ENCODE results near the gene TPST2. TPM values are rescaled to one million over a fixed set of nuclear protein-coding genes. Genes with fewer than 3 reads are reported as not detected.

The TPST2 gene
- total and polyA plus RNA-seq, 3 donors from 2014 or later, result 32.8 to 218 (median 169) TPM

DNA sequence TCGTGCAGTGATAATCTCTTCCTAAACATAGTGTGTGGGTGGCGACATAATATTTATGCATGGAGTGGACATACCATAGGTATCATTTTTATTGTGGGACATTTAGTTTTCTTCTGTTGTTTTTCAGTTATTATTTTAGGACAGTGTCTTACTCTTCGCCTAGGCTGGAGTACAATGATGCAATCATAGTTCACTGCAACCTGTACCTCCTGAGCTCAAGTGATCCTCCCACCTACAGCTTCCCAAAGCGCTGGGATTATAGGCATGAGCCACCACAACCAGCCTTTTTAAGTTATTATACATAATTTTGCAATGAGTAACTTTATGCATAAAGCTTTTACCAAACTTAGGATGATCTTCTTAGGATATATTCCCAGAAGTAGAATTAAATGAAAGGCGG lies 103.5 kb downstream of the TPST2 start:
- WGBS, 2 donors, result 72 to 82% methylated on average over 5 of the region's 5 CpGs
- no peak overlapping the region for H3K27ac ChIP-seq
- no peak for TF ChIP-seq POLR2A (IDR thresholded peaks at IDR 0.05)
- TF ChIP-seq, protein P1, sequence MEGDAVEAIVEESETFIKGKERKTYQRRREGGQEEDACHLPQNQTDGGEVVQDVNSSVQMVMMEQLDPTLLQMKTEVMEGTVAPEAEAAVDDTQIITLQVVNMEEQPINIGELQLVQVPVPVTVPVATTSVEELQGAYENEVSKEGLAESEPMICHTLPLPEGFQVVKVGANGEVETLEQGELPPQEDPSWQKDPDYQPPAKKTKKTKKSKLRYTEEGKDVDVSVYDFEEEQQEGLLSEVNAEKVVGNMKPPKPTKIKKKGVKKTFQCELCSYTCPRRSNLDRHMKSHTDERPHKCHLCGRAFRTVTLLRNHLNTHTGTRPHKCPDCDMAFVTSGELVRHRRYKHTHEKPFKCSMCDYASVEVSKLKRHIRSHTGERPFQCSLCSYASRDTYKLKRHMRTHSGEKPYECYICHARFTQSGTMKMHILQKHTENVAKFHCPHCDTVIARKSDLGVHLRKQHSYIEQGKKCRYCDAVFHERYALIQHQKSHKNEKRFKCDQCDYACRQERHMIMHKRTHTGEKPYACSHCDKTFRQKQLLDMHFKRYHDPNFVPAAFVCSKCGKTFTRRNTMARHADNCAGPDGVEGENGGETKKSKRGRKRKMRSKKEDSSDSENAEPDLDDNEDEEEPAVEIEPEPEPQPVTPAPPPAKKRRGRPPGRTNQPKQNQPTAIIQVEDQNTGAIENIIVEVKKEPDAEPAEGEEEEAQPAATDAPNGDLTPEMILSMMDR (IDR thresholded peaks at IDR 0.05), result no peak

GRCh38 chr22:26485806-26486390 lies 104.0 kb downstream of the TPST2 start:
- Histone ChIP-seq H3K4me3 (no peak overlapping the region), H3K27me3 (no peaks in the 10 kb centered on the region), H3K4me1 (peaks cover 30% of the 10 kb centered on the region), H3K27ac (no peak overlapping the region), H3K9me3 (no peaks in the 10 kb centered on the region), H3K36me3 (ENCODE audit: low read depth, missing control alignments) (no peaks in the 10 kb centered on the region)
- intact Hi-C loops (cut with DNase I; ENCODE audit: low total_unique reads), result no loop called here
- DNase-seq, result no peak
- TF ChIP-seq, protein P1 (IDR thresholded peaks at IDR 0.05), result no peak
- TF ChIP-seq POLR2A (IDR thresholded peaks at IDR 0.05), result no peak
- WGBS, 2 donors, result 53 to 76% methylated on average over 3 of the region's 3 CpGs

More for the DNA sequence above, 103.5 kb downstream of the TPST2 start:
- no peaks in the 10 kb centered on the region for H3K9me3 ChIP-seq
- no peak overlapping the region for H3K4me3 ChIP-seq
- peaks cover 28% of the 10 kb centered on the region for H3K4me1 ChIP-seq
- H3K36me3 ChIP-seq (ENCODE audit: low read depth, missing control alignments), result no peaks in the 10 kb centered on the region
- no peak for DNase-seq
- intact Hi-C loops (cut with DNase I; ENCODE audit: low total_unique reads), result no loop called here
- H3K27me3 ChIP-seq, result no peaks in the 10 kb centered on the region

GRCh38 chr22:26485013-26485412 lies 104.9 kb downstream of the TPST2 start:
- H3K27ac ChIP-seq, result no peak overlapping the region
- intact Hi-C loops (cut with DNase I; ENCODE audit: low total_unique reads), result no loop called here
- DNase-seq, result no peak
- WGBS, 2 donors, result 49% methylated on average over 7 of the region's 7 CpGs
- peaks cover 39% of the 10 kb centered on the region for H3K4me1 ChIP-seq
- H3K9me3 ChIP-seq, result no peaks in the 10 kb centered on the region
- H3K36me3 ChIP-seq (ENCODE audit: low read depth, missing control alignments), result no peaks in the 10 kb centered on the region
- no peak overlapping the region for H3K4me3 ChIP-seq
- H3K27me3 ChIP-seq, result no peaks in the 10 kb centered on the region
- TF ChIP-seq POLR2A (IDR thresholded peaks at IDR 0.05), result no peak
- TF ChIP-seq, protein P1 (IDR thresholded peaks at IDR 0.05), result no peak

DNA sequence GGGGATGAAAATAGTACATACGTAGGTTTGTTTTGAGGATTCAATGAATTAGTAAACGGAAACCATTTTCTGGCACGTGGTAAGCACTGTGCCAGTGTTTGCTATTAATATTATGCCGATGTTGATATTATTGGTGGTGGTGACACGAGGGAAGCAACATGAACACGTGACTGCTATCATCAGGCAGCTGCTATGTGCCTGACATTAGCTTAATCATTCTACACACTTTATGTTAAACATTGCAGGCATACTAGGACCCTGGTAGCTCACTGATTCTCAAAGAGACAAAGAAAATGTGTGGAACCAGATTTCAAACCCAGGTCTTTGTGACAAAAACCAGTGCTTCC lies 105.6 kb downstream of the TPST2 start:
- DNase-seq, result no peak
- H3K36me3 ChIP-seq (ENCODE audit: low read depth, missing control alignments), result no peaks in the 10 kb centered on the region
- TF ChIP-seq POLR2A (IDR thresholded peaks at IDR 0.05), result no peak
- TF ChIP-seq, protein P1 (IDR thresholded peaks at IDR 0.05), result no peak
- no peaks in the 10 kb centered on the region for H3K9me3 ChIP-seq
- WGBS, 2 donors, result 5% methylated on average over 6 of the region's 6 CpGs
- H3K4me3 ChIP-seq, result peak overlapping the region; percentile 87 to 97
- intact Hi-C loops (cut with DNase I; ENCODE audit: low total_unique reads), result no loop called here
- H3K4me1 ChIP-seq, result peaks cover 42% of the 10 kb centered on the region
- peak overlapping the region in 1 of 2 donors; percentile 98 for H3K27ac ChIP-seq
- H3K27me3 ChIP-seq, result no peaks in the 10 kb centered on the region

Data from testis (tissue), 3 donors.